Stimulated activated CD8-positive, alpha-beta memory T cell treated with anti-CD3 and anti-CD28 coated beads, Interleukin-4, amount 100 ng/mL, for 48 hours (primary cell): Measurements from ENCODE around the gene PHF5A.
A peak's percentile ranks its signal among the peaks of the same experiment; 100 is the strongest.
"Not testable (repeated sequence)": the region's sequence is repeated elsewhere in the genome, so short reads cannot be mapped to it uniquely, and the experiment has no call there.

Experiments used
- DNase-seq: peaks from one replicate; pipeline ENCODE4 v3.0.0-alpha.2; 2020

PHF5A gene

GRCh38 chr22:41487037-41487935 lies 18.8 kb upstream of the PHF5A start:
- DNase-seq: no peak

GRCh38 chr22:41485033-41485432 lies 16.5 kb upstream of the PHF5A start:
- no peak for DNase-seq

- DNase-seq: no peak
Observed at GRCh38 chr22:41482319-41482935, 13.9 kb upstream of the PHF5A start.

GRCh38 chr22:41481925-41482318 lies 13.4 kb upstream of the PHF5A start:
- no peak for DNase-seq

GRCh38 chr22:41481131-41481830 lies 12.8 kb upstream of the PHF5A start:
- DNase-seq: no peak

GRCh38 chr22:41480397-41480735 lies 11.9 kb upstream of the PHF5A start:
- DNase-seq: no peak

GRCh38 chr22:41479671-41480396 lies 11.3 kb upstream of the PHF5A start:
- no peak for DNase-seq

- no peak for DNase-seq
Observed at GRCh38 chr22:41478891-41479521, 10.5 kb upstream of the PHF5A start.

GRCh38 chr22:41478473-41478872 lies 10.0 kb upstream of the PHF5A start:
- no peak for DNase-seq

- no peak for DNase-seq
Observed at GRCh38 chr22:41474872-41475451, 6.5 kb upstream of the PHF5A start.

- no peak for DNase-seq
Observed at GRCh38 chr22:41471568-41471967, 3.1 kb upstream of the PHF5A start.

- DNase-seq: no peak
Observed at GRCh38 chr22:41470886-41471285, 2.4 kb upstream of the PHF5A start.

GRCh38 chr22:41469218-41469851 lies 843 bp upstream of the PHF5A start:
- DNase-seq: peak; percentile 51

- DNase-seq: no peak
Observed at GRCh38 chr22:41461901-41462300, 6.6 kb downstream of the PHF5A start.

GRCh38 chr22:41460071-41460470 lies 8.4 kb downstream of the PHF5A start:
- DNase-seq: not testable (repeated sequence)

GRCh38 chr22:41459431-41459830 lies 9.1 kb downstream of the PHF5A start:
- DNase-seq: no peak

- no peak for DNase-seq
Observed at GRCh38 chr22:41458161-41458728, 10.2 kb downstream of the PHF5A start.

GRCh38 chr22:41448189-41448808 lies 20.2 kb downstream of the PHF5A start:
- DNase-seq: peak; percentile 90

- DNase-seq: peak; percentile 73
Observed at GRCh38 chr22:41447435-41448188, 20.9 kb downstream of the PHF5A start.
